ENCODE results near the gene MYNN.

The MYNN gene

GRCh38 chr3:169836078-169836941, 63.1 kb downstream of the MYNN start:
- no peak for DNase-seq

GRCh38 chr3:169836942-169837275, 63.7 kb downstream of the MYNN start:
- DNase-seq, result no peak

GRCh38 chr3:169838511-169839030, 65.4 kb downstream of the MYNN start:
- no peak for DNase-seq
